Psoas muscle (tissue), 8 donors: ENCODE data around the gene NKIRAS1. TPM values are rescaled to one million over a fixed set of nuclear protein-coding genes. Genes with fewer than 3 reads are reported as not detected.
A peak's percentile ranks its signal among the peaks of the same experiment; 100 is the strongest.
"Not testable (repeated sequence)": the region's sequence is repeated elsewhere in the genome, so short reads cannot be mapped to it uniquely, and the experiment has no call there.

ENCODE experiments used
- ATAC-seq, 4 donors: fragments of 200-7000 bp; cut with Tn5 transposase; one replicate each; pipeline ENCODE4 v1.9.1; 2020; ENCODE audit warnings: moderate library complexity in 3 of 4, mild to moderate bottlenecking in 2 of 4
- DNase-seq, 2 donors: peaks; one replicate each; pipeline ENCODE4 v3.0.0-alpha.2; 2020
- H3K27ac ChIP-seq: fragments of 200-600 bp; one replicate; pipeline ENCODE4 v1.8.0; 2022
- H3K27me3 ChIP-seq, 3 donors: fragments of 200-600 bp in 1 of 3; one replicate each; pipeline versions ENCODE4 v1.6.1 to v1.8.0; 2013 to 2022; ENCODE audit warnings: low read length in 2 of 3, mild to moderate bottlenecking in 2 of 3, moderate library complexity in 1 of 3; ENCODE audit not compliant: insufficient read depth in 3 of 3
- H3K36me3 ChIP-seq, 2 donors: fragments of 200-600 bp in 1 of 2; one replicate each; pipeline versions ENCODE4 v1.6.1 to v1.8.0; 2013 to 2022; ENCODE audit warnings: low read depth in 1 of 2, mild to moderate bottlenecking in 1 of 2, moderate library complexity in 1 of 2; ENCODE audit not compliant: insufficient read depth in 1 of 2
- H3K4me1 ChIP-seq: fragments of 200-600 bp; one replicate; pipeline ENCODE4 v1.8.0; 2022
- H3K4me3 ChIP-seq: fragments of 200-600 bp; one replicate; pipeline ENCODE4 v1.8.0; 2022; ENCODE audit warnings: mild to moderate bottlenecking
- H3K9me3 ChIP-seq: fragments of 200-600 bp; one replicate; pipeline ENCODE4 v1.8.0; 2022
- WGBS, 3 donors: extraction: QIAGEN DNeasy Blood & Tissue Kit; methylation state at CpG; one replicate each; pipeline versions ENCODE4 v1.1.6 to v1.1.7; 2013; 5-methylcytosine and 5-hydroxymethylcytosine counted together
- intact Hi-C, 2 donors: fragments of 100-400 bp; cut with DNase I; formaldehyde crosslinking; loops; one replicate each; pipeline versions ENCODE4 v1.11.0 to v1.14.2; 2022
- polyA plus RNA-seq, 3 donors: library from polyadenylated mRNA; stranded (reverse); fragments of 200-250 nt; gene quantifications; one replicate each; pipeline ENCODE4 v1.2.3, GENCODE V29; 2013
- total RNA-seq, 4 donors: library from RNA; stranded (reverse); fragmentation: NEBNext Ultra II Directional in 2 of 4; extraction: Animal tissue kit (Norgen Biotek cat#: 25700) in 2 of 4; gene quantifications; one replicate each; pipeline versions ENCODE4 v1.2.1 to v1.2.4, GENCODE V29; 2021 to 2023
- TF ChIP-seq, protein P1 (sequence below): fragments of 200-600 bp; IDR thresholded peaks from one replicate; pipeline ENCODE4 v1.8.0; 2022; ENCODE audit warnings: antibody characterized with exemption
- donor health status: healthy with polysubstance abuse.
- donor health status: DM: no; HTN: no; CAD: no; lungs with moderate emphysema.
- donor health status: Bipolar disorder and iron deficiency.
- donor health status: healthy.
- donor health status: DM: yes; HTN: yes; CAD: no.
- donor health status: DM: no; HTN: no; CAD: no.
- donor health status: DM: no; HTN: no; CAD: no.
- donor health status: DM: yes; HTN: yes; CAD: no.

Gene NKIRAS1
- total and polyA plus RNA-seq, 7 donors = 19.5 to 52.4 (median 22.3) TPM

DNA sequence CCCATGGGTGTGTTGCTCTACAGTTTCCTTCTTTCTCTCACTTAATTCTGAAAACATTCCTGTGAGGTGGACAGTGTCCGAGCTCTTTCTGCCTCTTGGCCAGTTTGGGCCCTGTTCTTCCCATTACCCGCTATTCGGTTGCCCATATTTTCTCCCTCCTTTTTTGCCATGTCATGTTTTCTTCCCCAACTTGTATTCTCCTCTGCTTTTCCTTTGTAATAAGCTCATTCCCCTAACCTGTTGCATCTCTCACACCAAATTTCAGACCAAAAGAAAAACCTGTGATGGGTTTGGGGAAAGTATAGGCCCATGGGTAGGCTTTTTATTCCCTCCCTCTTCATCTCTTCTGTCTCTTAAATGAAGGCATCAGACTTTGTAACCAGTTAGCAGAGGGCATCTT is 30.5 kb downstream of the NKIRAS1 start:
- Histone ChIP-seq H3K4me3 (no peak overlapping the region), H3K36me3 (peaks cover 3 to 23% of the 10 kb centered on the region in 2 donors), H3K9me3 (no peaks in the 10 kb centered on the region), H3K27ac (no peak overlapping the region), H3K27me3 (no peaks in the 10 kb centered on the region), H3K4me1 (peaks cover 25% of the 10 kb centered on the region)
- WGBS, 3 donors = 91 to 95% (median 93%) methylated on average over 3 of the region's 3 CpGs
- no peak for ATAC-seq
- TF ChIP-seq, protein P1, sequence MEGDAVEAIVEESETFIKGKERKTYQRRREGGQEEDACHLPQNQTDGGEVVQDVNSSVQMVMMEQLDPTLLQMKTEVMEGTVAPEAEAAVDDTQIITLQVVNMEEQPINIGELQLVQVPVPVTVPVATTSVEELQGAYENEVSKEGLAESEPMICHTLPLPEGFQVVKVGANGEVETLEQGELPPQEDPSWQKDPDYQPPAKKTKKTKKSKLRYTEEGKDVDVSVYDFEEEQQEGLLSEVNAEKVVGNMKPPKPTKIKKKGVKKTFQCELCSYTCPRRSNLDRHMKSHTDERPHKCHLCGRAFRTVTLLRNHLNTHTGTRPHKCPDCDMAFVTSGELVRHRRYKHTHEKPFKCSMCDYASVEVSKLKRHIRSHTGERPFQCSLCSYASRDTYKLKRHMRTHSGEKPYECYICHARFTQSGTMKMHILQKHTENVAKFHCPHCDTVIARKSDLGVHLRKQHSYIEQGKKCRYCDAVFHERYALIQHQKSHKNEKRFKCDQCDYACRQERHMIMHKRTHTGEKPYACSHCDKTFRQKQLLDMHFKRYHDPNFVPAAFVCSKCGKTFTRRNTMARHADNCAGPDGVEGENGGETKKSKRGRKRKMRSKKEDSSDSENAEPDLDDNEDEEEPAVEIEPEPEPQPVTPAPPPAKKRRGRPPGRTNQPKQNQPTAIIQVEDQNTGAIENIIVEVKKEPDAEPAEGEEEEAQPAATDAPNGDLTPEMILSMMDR = no peak
- intact Hi-C loops = no loop called here
- no peak for DNase-seq

DNA sequence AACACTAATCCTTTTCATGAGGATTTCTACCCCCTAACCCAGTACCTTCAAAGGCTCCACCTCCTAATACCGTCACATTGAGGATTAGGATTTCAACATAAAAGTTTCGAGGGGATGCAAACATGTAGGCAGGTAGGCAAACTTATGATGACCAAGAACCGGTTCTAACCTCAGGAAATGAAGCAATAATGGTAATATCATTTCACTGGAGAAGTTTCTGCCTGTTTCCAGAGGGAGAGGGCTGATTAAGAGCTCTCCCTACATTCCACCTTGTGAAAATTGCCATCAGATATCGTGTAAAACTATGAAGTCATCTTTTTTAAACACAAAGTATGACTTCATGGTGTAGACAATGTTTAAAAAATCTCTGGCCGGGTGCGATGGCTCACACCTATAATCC is 31.6 kb downstream of the NKIRAS1 start:
- DNase-seq (no peak), ATAC-seq (no peak)
- Histone ChIP-seq H3K9me3 (no peaks in the 10 kb centered on the region), H3K4me1 (peaks cover 31% of the 10 kb centered on the region), H3K27me3 (no peaks in the 10 kb centered on the region), H3K4me3 (no peak overlapping the region), H3K27ac (peak overlapping the region; percentile 7), H3K36me3 (peaks cover 3 to 12% of the 10 kb centered on the region in 2 donors)
- WGBS, 3 donors = 79 to 85% (median 84%) methylated on average over 6 of the region's 6 CpGs
- TF ChIP-seq, protein P1 = no peak
- intact Hi-C loops = no loop called here

DNA sequence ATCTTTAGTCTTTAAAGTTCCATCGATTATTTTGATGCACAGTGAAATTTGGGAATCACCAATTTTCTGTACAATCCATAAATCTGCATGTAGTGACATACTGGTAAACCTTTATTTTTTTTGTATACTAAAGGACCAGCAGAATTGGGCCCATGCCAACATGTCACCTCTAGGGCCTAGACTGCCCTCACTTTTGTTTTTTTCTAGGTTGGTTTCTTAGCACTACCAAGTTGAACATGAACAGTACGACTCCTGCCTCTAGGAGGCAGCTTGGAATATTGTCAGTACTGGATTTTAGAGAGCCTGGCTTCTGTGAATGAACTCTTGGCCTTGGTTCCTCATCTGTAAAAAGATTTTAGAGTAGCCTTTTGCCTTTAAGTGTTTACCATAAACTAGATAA is 32.3 kb downstream of the NKIRAS1 start:
- H3K4me3 ChIP-seq = no peak overlapping the region
- TF ChIP-seq, protein P1 = peak; percentile 18
- no peak overlapping the region for H3K27ac ChIP-seq
- H3K4me1 ChIP-seq = peaks cover 30% of the 10 kb centered on the region
- intact Hi-C loops = loop anchor here in 1 of 2 donors (5.0 kb wide), 1 partner anchor 52 kb away; no protein-coding TSS in a partner anchor
- no peaks in the 10 kb centered on the region for H3K9me3 ChIP-seq
- DNase-seq (no peak), ATAC-seq (peak in 1 of 4 donors; percentile 25)
- H3K36me3 ChIP-seq = peaks cover 0 to 7% of the 10 kb centered on the region in 2 donors
- no peaks in the 10 kb centered on the region for H3K27me3 ChIP-seq
- 81 to 94% (median 85%) methylated on average over 2 of the region's 2 CpGs for WGBS, 3 donors

DNA sequence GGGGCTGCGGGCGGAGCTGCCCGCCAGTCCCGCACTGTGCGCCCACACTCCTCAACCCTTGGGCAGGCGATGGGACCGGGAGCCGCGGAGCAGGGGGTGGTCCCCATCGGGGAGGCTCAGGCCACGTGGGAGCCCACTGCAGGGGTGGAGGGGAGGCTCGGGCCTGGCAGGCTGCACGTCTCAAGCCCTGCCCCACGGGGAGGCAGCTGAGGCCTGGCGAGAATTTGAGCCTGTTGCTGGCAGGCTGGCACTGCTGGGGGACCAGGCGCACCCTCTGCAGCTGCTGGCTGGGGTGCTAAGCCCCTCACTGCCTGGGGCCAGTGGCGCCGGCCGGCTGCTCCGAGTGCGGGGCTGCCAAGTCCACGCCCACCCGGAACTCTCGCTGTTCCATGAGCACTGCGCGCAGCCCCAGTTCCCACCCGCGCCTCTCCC is 34.3 kb downstream of the NKIRAS1 start:
- Histone ChIP-seq H3K4me1 (peaks cover 24% of the 10 kb centered on the region), H3K36me3 (peaks cover 0 to 7% of the 10 kb centered on the region in 2 donors), H3K9me3 (no peaks in the 10 kb centered on the region), H3K4me3 (no peak overlapping the region), H3K27ac (no peak overlapping the region), H3K27me3 (no peaks in the 10 kb centered on the region)
- WGBS, 3 donors = 95 to 97% (median 96%) methylated on average over 27 to 28 of the region's 28 CpGs
- ATAC-seq (no peak), DNase-seq (no peak)
- TF ChIP-seq, protein P1 = no peak
- intact Hi-C loops = loop anchor here in 1 of 2 donors (5.0 kb wide), 1 partner anchor 50 kb away; no protein-coding TSS in a partner anchor

DNA sequence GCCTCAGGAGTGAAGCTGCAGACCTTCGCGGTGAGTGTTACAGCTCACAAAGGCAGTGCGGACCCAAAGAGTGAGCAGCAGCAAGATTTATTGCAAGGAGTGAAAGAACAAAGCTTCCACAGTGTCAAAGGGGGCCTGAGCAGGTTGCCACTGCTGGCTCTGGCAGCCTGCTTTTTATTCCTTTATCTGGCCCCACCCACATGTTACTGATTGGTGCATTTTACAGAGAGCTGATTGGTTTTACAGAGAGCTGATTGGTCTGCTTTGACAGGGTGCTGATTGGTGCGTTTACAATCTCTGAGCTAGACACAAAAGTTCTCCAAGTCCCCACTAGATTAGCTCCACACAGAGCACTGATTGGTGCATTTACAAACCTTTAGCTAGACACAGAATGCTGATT is 34.8 kb downstream of the NKIRAS1 start:
- WGBS, 3 donors = 78 to 86% (median 82%) methylated on average over 4 of the region's 4 CpGs
- H3K27ac ChIP-seq, DNase-seq, H3K27me3 ChIP-seq, H3K4me3 ChIP-seq, ATAC-seq, H3K9me3 ChIP-seq, H3K36me3 ChIP-seq: not testable (repeated sequence)
- peaks cover 26% of the 10 kb centered on the region for H3K4me1 ChIP-seq
- intact Hi-C loops = loop anchor here in 1 of 2 donors (5.0 kb wide), 1 partner anchor 50 kb away; no protein-coding TSS in a partner anchor
